ENCODE data around the gene TOX2.

Gene TOX2

GRCh38 chr20:44002861-44003260 lies 88.2 kb downstream of the TOX2 start (continued):
- no peak for TF ChIP-seq MZF1 (tag by site-specific recombination; IDR thresholded peaks at IDR 0.05; ENCODE audit: borderline replicate concordance)
- TF ChIP-seq ZFHX2 (tag by site-specific recombination; conservative IDR thresholded peaks at IDR 0.05): no peak
- TF ChIP-seq ZNF112 (tag by site-specific recombination; IDR thresholded peaks at IDR 0.05): no peak
- TF ChIP-seq ZSCAN23 (tag by site-specific recombination; IDR thresholded peaks at IDR 0.05): no peak
- TF ChIP-seq ZNF792 (tag by site-specific recombination; IDR thresholded peaks at IDR 0.05): no peak
- TF ChIP-seq ZNF146 (tag by site-specific recombination; IDR thresholded peaks at IDR 0.05): no peak
- TF ChIP-seq ZBTB1 (tag by site-specific recombination; IDR thresholded peaks at IDR 0.05): no peak

GRCh38 chr20:44003609-44004008 lies 89.0 kb downstream of the TOX2 start:
- Histone ChIP-seq H3K4me1 (ENCODE audit: control insufficient read depth, insufficient read depth, low read length) (no peaks in the 10 kb centered on the region), H3K4me3 (ENCODE audit: low read depth, low read length) (no peak overlapping the region), H3K9me3 (ENCODE audit: control insufficient read depth, insufficient read depth, low read depth, low read length) (no peaks in the 10 kb centered on the region), H3K27ac (ENCODE audit: extremely low read depth, low read depth, low read length) (no peak overlapping the region), H3K36me3 (ENCODE audit: control insufficient read depth in 2 of 2, insufficient read depth in 1 of 2, low read length in 2 of 2) (no peaks in the 10 kb centered on the region)
- no peak for TF ChIP-seq PRDM4 (tag by site-specific recombination; IDR thresholded peaks at IDR 0.05)
- no peak for TF ChIP-seq TSHZ1 (tag by site-specific recombination; IDR thresholded peaks at IDR 0.05; ENCODE audit: borderline replicate concordance)
- no peak for TF ChIP-seq ZNF280C (tag by site-specific recombination; IDR thresholded peaks at IDR 0.05)
- TF ChIP-seq SCRT1 (tag by site-specific recombination; IDR thresholded peaks at IDR 0.05; ENCODE audit: borderline replicate concordance): no peak
- no peak for TF ChIP-seq ZNF561 (tag by site-specific recombination; IDR thresholded peaks at IDR 0.05; ENCODE audit: borderline replicate concordance)
- TF ChIP-seq ZNF311 (tag by site-specific recombination; IDR thresholded peaks at IDR 0.05; ENCODE audit: borderline replicate concordance): no peak
- no peak for TF ChIP-seq ZNF335 (tag by site-specific recombination; conservative IDR thresholded peaks at IDR 0.05)
- no peak for TF ChIP-seq PRDM1 (tag by site-specific recombination; IDR thresholded peaks at IDR 0.05)
- no peak for TF ChIP-seq GLIS1 (tag by site-specific recombination; IDR thresholded peaks at IDR 0.05)
- TF ChIP-seq ZNF362 (tag by site-specific recombination; IDR thresholded peaks at IDR 0.05): no peak
- TF ChIP-seq ZNF202 (tag by site-specific recombination; IDR thresholded peaks at IDR 0.05; ENCODE audit: borderline replicate concordance): no peak
- POLR2A ChIA-PET: no interaction called here
- CTCF ChIA-PET: interaction anchor here (0.6 to 0.7 kb wide), 3 partner anchors 9 to 78 kb away, joined by 3 read pairs; no protein-coding TSS in a partner anchor

Data from HEK293 (cell line).